HG03159 (cell line): ENCODE results near the gene PIK3C2G.
"Not testable (repeated sequence)": the region's sequence is repeated elsewhere in the genome, so short reads cannot be mapped to it uniquely, and the experiment has no call there.

Source experiments
- ATAC-seq: cut with Tn5 transposase; IDR thresholded peaks from one replicate; pipeline ENCODE4 v1.9.1; 2021; ENCODE audit warnings: mild to moderate bottlenecking, moderate library complexity; ENCODE audit not compliant: unreplicated experiment

PIK3C2G gene

GRCh38 chr12:18689771-18690170 is 428.5 kb downstream of the PIK3C2G start:
- ATAC-seq, result no peak

DNA sequence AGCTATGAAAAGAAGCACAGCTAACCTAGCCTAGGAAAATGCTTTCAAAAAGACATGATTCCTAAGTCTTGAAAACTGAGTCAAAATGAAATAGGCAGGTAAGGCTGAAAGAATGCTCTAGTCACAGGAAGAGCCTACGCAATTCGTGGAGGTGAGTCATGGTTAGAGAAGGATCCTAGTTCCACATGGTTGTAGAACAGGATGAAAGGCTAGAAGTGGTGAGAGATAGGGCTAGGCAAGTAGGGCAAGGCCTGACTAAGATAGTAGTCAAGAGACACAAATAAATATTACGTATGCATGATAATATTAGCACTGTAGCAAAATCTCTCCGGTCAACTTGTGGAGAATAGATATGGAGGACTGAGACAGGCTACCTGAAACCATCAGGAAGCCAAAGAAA is 429.3 kb downstream of the PIK3C2G start:
- ATAC-seq, result no peak

DNA sequence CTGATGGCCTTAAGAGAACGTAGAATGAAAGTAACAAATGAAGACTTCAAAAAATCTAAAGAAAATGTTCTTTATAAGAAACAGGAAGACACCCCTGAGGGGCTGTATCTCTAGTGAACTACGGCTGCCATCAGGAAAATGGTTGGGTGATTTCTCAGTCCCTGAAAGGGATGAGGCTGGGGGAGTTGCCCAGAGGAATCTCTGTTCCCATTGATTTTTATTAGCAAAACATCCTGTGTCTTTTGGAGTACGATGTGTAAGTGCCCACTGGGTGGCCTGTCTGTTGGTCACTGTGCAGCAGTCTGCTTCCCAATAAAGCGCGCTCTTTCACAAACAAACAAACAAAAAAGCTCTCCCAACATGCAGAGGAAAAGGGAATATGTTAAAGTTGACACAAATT is 432.7 kb downstream of the PIK3C2G start:
- ATAC-seq, result not testable (repeated sequence)

GRCh38 chr12:18696971-18697602 is 435.8 kb downstream of the PIK3C2G start:
- ATAC-seq, result no peak
